Fibroblast of the aortic adventitia (primary cell): ENCODE measurements around the gene WDR20. TPM values are rescaled to one million over a fixed set of nuclear protein-coding genes. Genes with fewer than 3 reads are reported as not detected.
"Not testable (repeated sequence)": the region's sequence is repeated elsewhere in the genome, so short reads cannot be mapped to it uniquely, and the experiment has no call there.

Source experiments
- DNase-seq: peaks from one replicate; pipeline ENCODE4 v3.0.0-alpha.2; 2010; ENCODE audit warnings: low read depth
- H3K4me3 ChIP-seq: 2 replicates; pipeline ENCODE4 v1.5.1; 2011; ENCODE audit warnings: low read depth, mild to moderate bottlenecking, control low read depth, low read length, moderate library complexity
- CTCF ChIP-seq: IDR thresholded peaks from 2 replicates; pipeline ENCODE4 v1.5.1; 2011; ENCODE audit warnings: mild to moderate bottlenecking, low read length, control low read depth, inconsistent platforms; ENCODE audit not compliant: insufficient read depth
- total RNA-seq: library from RNA; depleted of rRNA; stranded (reverse); fragments of >200 nt; gene quantifications from 2 replicates; pipeline ENCODE4 v1.2.3, GENCODE V29; 2012; ENCODE audit warnings: low replicate concordance

The WDR20 gene
- total RNA-seq, 1 donor, result 14.6 TPM

DNA sequence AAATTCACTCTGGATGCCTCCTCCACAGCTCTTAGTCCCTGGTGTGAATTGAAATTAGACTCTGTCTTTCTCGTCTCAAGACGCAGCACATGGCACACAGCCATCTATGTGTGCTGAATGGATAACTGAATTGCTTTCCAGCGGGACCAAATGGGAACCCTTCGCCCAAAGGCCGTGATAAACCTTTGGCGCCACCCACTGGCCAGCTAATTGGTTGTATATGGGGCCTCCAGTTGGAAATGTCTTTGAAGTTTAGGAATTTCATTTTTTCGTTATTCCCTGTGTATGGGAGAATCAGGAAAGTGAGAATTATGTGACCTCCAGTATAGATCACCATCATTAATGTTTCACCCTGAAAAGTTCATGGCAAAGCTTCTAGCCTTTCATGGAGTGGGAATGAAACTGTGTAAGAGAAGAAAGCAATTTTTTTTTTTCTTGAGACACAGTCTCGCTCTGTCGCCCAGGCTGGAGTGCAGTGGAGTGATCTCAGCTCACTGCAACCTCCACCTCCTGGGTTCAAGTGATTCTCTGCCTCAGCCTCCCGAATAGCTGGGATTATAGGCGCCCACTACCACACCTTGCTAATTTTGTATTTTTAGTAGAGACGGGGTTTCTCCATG lies 43.0 kb upstream of the WDR20 start:
- peak; percentile 85 for DNase-seq
- peak; percentile 81 for TF ChIP-seq CTCF

DNA sequence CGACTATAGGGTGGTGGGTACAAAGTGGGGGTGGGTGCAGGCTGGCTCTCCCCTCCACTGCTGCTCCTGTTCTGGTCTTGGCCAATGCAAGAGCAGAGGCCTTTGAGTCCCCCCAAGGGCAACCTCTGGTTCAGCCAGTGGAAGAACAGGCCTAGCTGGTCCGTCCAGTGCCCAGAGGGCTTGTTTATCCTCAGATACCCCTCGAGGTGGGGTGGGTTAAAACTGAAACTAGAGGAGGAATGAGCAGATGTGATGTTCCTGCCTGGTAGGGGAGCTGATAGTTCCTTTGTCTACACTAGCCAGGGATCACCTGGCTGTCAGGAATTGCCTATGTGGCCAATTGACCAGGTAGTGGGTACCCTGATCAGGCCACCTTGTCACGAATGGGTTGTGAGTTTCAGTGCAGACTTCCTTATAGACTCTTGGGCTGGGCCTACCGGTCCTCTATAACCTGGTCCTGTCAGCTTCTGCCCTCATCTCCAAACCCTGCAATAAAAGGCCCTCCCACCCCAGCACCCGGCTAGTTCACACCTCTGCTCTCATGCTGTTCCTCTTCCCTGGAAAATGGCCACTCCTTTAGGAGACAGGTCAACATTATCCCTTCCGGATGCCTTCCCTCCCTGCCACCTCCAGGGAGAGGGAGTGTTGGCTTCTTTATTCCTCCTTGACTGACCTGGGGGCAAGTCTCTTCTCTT lies 42.1 kb upstream of the WDR20 start:
- DNase-seq, result no peak
- H3K4me3 ChIP-seq, result no peak overlapping the region
- no peak for TF ChIP-seq CTCF

More for the DNA sequence above, 43.0 kb upstream of the WDR20 start:
- no peak overlapping the region for H3K4me3 ChIP-seq

DNA sequence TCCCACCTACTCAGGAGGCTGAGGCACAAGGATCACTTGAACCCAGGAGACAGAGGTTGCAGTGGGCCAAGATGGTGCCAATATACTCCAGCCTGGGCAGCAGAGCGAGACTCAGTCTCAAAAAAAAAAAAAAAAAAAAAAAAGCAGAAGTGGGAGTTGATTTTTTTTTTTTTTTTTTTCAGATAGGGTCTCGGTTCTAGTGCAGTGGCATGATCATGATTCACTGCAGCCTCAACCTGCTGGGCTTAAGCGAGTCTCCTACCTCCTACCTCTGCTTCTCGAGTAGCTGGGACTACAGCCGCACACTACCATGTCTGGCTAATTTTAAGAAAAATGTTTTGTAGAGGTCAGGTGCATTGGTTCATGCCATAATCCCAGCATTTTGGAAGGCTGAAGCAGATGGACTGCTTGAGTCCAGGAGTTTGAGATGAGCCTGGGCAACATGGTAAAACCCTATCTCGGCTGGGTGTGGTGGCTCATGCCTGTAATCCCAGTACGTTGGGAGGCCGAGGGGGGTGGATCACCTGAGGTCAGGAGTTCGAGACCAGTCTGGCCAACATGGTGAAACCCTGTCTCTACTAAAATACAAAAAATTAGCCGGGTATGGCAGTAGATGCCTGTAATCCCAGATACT lies 36.5 kb upstream of the WDR20 start:
- no peak for TF ChIP-seq CTCF
- DNase-seq, result no peak
- H3K4me3 ChIP-seq, result no peak overlapping the region

GRCh38 chr14:102105369-102105768 lies 34.3 kb upstream of the WDR20 start:
- no peak overlapping the region for H3K4me3 ChIP-seq
- TF ChIP-seq CTCF, result no peak
- no peak for DNase-seq

DNA sequence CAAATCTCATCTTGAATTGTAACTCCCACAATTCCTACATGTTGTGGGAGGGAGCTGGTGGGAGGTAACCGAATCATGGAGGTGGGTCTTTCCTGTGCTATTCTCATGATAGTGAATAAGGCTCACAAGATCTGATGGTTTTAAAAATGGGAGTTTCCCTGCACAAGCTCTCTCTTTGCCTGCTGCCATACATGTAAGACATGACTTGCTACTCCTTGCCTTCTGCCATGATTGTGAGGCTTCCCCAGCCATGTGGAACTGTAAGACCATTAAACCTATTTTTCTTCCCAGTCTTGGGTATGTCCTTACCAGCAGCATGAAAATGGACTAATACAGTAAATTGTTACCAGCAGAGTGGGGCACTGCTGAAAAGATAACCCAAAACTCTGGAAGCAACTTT lies 30.4 kb upstream of the WDR20 start:
- DNase-seq, H3K4me3 ChIP-seq: not testable (repeated sequence)

DNA sequence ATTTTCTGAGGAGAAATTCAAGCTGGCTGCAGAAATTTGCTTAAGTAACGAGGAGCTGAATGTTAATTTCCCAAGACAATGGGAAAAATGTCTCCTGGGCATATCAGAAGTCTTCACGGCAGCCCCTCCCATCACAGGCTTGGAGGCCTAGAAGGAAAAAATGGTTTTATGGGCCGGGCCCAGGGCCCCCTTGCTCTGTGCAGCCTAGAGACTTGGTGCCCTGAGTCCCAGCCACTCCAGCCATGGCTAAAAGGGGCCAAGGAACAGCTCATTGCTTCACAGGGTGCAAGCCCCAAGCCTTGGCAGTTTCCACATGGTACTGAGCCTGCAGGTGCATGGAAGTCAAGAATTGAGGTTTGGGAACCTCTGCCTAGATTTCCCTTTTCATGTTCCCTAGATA lies 28.6 kb upstream of the WDR20 start:
- no peak for TF ChIP-seq CTCF
- H3K4me3 ChIP-seq, result no peak overlapping the region
- DNase-seq, result no peak

- no peak for TF ChIP-seq CTCF
These were observed 23.1 kb upstream of the WDR20 start for GRCh38 chr14:102116361-102117180.

More at GRCh38 chr14:102116361-102117180, 23.1 kb upstream of the WDR20 start:
- DNase-seq, result no peak
- no peak overlapping the region for H3K4me3 ChIP-seq
